HepG2 (cell line): ENCODE results near the gene NAV2. TPM values are rescaled to one million over a fixed set of nuclear protein-coding genes. Genes with fewer than 3 reads are reported as not detected.

ENCODE experiments used
- ATAC-seq: fragments of 200-7000 bp; cut with Tn5 transposase; 3 replicates; pipeline ENCODE4 v1.9.1; 2020; ENCODE audit warnings: mild to moderate bottlenecking, moderate library complexity
- BruUV-seq: library from RNA; stranded (reverse); fragments of 400-500 nt; replicated peaks from 2 replicates; lab custom pipeline; 2021; lab: Mats Ljungman, UMichigan
- CTCF ChIA-PET: fragments of 300-600 bp; formaldehyde crosslinking; extraction: SDS; loops from one replicate; lab custom pipeline; 2021; ENCODE audit warnings: low total read pairs, inconsistent platforms, low intra/inter-chr PET ratio; lab: Yijun Ruan, JAX
- POLR2A ChIA-PET: fragments of 350-600 bp; sonication (Branson Sonifier 250); formaldehyde crosslinking; loops from one replicate; lab custom pipeline; 2020; ENCODE audit warnings: antibody characterized with exemption, inconsistent platforms; lab: Yijun Ruan, JAX
- DNase-seq: peaks from one replicate; pipeline ENCODE4 v3.0.0-alpha.2; 2015; ENCODE audit warnings: low spot score
- FAIRE-seq: peaks from 3 replicates; lab custom pipeline; 2011; peaks lifted over from hg19 to GRCh38; lab: Jason Lieb, UNC
- H2AFZ ChIP-seq: one replicate; pipeline ENCODE4 v1.6.1; 2011; ENCODE audit warnings: low read length, inconsistent platforms
- H3K27ac ChIP-seq: fragments of 300-600 bp; 3 replicates; pipeline ENCODE4 v1.8.0; 2011; ENCODE audit warnings: mixed run types, mild to moderate bottlenecking, mixed read lengths, low read length, inconsistent platforms; ENCODE audit not compliant: insufficient read depth; ENCODE audit errors: extremely low read length
- H3K27me3 ChIP-seq, 2 experiments: fragments of 200-600 bp in 1 of 2; 2 replicates in 1 of 2; 3 replicates in 1 of 2; pipeline versions ENCODE4 v1.6.0 to v1.8.0; 2011; ENCODE audit warnings: low read length in 2 of 2, mild to moderate bottlenecking in 2 of 2, moderate library complexity in 2 of 2, inconsistent platforms in 1 of 2; ENCODE audit not compliant: insufficient read depth in 2 of 2, control insufficient read depth in 1 of 2
- H3K36me3 ChIP-seq, 2 experiments: fragments of 200-600 bp in 1 of 2; replicated peaks in 1 of 2; 2 replicates in 1 of 2; 3 replicates in 1 of 2; pipeline versions ENCODE4 v1.5.1 to v1.8.0; 2011; ENCODE audit warnings: low read length in 2 of 2, inconsistent platforms in 1 of 2; ENCODE audit not compliant: insufficient read depth in 2 of 2, control insufficient read depth in 1 of 2
- H3K4me1 ChIP-seq: 2 replicates; pipeline ENCODE4 v1.5.1; 2012; ENCODE audit warnings: low read length, inconsistent platforms; ENCODE audit not compliant: insufficient read depth
- H3K4me2 ChIP-seq: 2 replicates; pipeline ENCODE4 v1.6.0; 2011; ENCODE audit warnings: low read depth, low read length, inconsistent platforms
- H3K4me3 ChIP-seq, 3 experiments: fragments of 200-600 bp in 1 of 3; sonication (generic), shearing (Covaris generic) in 1 of 3; replicated peaks in 1 of 3; 2 replicates each; pipeline ENCODE4 v1.5.1; 2011 to 2016; ENCODE audit warnings: low read length in 3 of 3, inconsistent platforms in 2 of 3, low read depth in 2 of 3, mild to moderate bottlenecking in 2 of 3, control low read depth in 1 of 3, mixed read lengths in 1 of 3; ENCODE audit not compliant: insufficient read depth in 1 of 3
- H3K79me2 ChIP-seq: one replicate; pipeline ENCODE4 v1.6.1; 2011; ENCODE audit warnings: low read length, inconsistent platforms; ENCODE audit not compliant: insufficient read depth
- H3K9ac ChIP-seq: 2 replicates; pipeline ENCODE4 v1.6.0; 2011; ENCODE audit warnings: mild to moderate bottlenecking, low read depth, low read length, inconsistent platforms; ENCODE audit not compliant: insufficient read depth
- H3K9me3 ChIP-seq: 2 replicates; pipeline ENCODE4 v1.5.1; 2012; ENCODE audit warnings: mild to moderate bottlenecking, low read length
- H4K20me1 ChIP-seq: 2 replicates; pipeline ENCODE4 v1.6.0; 2011; ENCODE audit warnings: inconsistent platforms, mild to moderate bottlenecking, low read length, moderate library complexity; ENCODE audit not compliant: insufficient read depth
- GABPA ChIP-seq, 2 experiments: IDR thresholded peaks; 2 replicates each; pipeline ENCODE4 v1.6.1; 2011 to 2016; ENCODE audit warnings: low read depth in 2 of 2, low read length in 1 of 2, missing biosample characterization in 1 of 2, missing genetic modification characterization in 1 of 2
- GATAD1 ChIP-seq: IDR thresholded peaks from 2 replicates; pipeline ENCODE4 v1.6.1; 2016; ENCODE audit warnings: missing genetic modification reagents, missing compliant biosample characterization
- HNF4A ChIP-seq: sonication (generic); formaldehyde crosslinking; IDR thresholded peaks from 2 replicates; pipeline ENCODE4 v1.4.0; 2020; ENCODE audit warnings: missing genetic modification reagents
- NFIC ChIP-seq: IDR thresholded peaks from 2 replicates; pipeline ENCODE4 v1.6.1; 2012; ENCODE audit warnings: mild to moderate bottlenecking, low read length, inconsistent platforms
- NR2F2 ChIP-seq: IDR thresholded peaks from 2 replicates; pipeline ENCODE4 v1.6.1; 2012; ENCODE audit warnings: low read depth, inconsistent platforms, borderline replicate concordance
- REXO4 ChIP-seq: sonication (generic); formaldehyde crosslinking; IDR thresholded peaks from 2 replicates; pipeline ENCODE4 v1.8.0; 2022; ENCODE audit warnings: missing genetic modification reagents, mild to moderate bottlenecking, borderline replicate concordance
- SRSF9 ChIP-seq: fragments of 200-400 bp; formaldehyde crosslinking; IDR thresholded peaks from 2 replicates; pipeline ENCODE4 v1.6.1; 2018; ENCODE audit warnings: borderline replicate concordance, mild to moderate bottlenecking, low read depth, low read length; ENCODE audit not compliant: insufficient read depth, poor library complexity, severe bottlenecking
- TFDP1 ChIP-seq: IDR thresholded peaks from 2 replicates; pipeline ENCODE4 v1.6.1; 2016; ENCODE audit warnings: missing compliant biosample characterization, missing genetic modification reagents, borderline replicate concordance
- ZNF280D ChIP-seq: sonication (generic); formaldehyde crosslinking; IDR thresholded peaks from 2 replicates; pipeline ENCODE4 v1.5.1; 2020; ENCODE audit warnings: mild to moderate bottlenecking, missing genetic modification reagents
- ZNF33B ChIP-seq: sonication (generic); formaldehyde crosslinking; IDR thresholded peaks from 2 replicates; pipeline ENCODE4 v1.5.1; 2020; ENCODE audit warnings: mild to moderate bottlenecking, missing genetic modification reagents
- ZNF597 ChIP-seq: sonication (generic); formaldehyde crosslinking; IDR thresholded peaks from 2 replicates; pipeline ENCODE4 v1.5.0; 2020; ENCODE audit warnings: missing genetic modification reagents
- whole genome bisulfite sequencing: methylation state at CpG from one replicate; pipeline ENCODE4 v1.1.6; 2017; ENCODE audit warnings: low lambda C conversion rate; 5-methylcytosine and 5-hydroxymethylcytosine counted together
- in situ Hi-C: cut with HindIII; loops from 2 replicates; pipeline ENCODE4 v1.10.0; 2017; ENCODE audit warnings: low pct_unique_long_range_greater_than_20kb; ENCODE audit not compliant: extremely low pct_ligation_motif_present
- intact Hi-C: fragments of 100-400 bp; cut with micrococcal nuclease; formaldehyde crosslinking; loops from one replicate; pipeline ENCODE4 v1.10.0; 2022; ENCODE audit not compliant: unreplicated experiment
- polyA plus RNA-seq, 8 experiments: library from polyadenylated mRNA; depleted of rRNA in 3 of 8; stranded (reverse) in 7 of 8; unstranded in 1 of 8; fragments of >200 nt; fragmentation: Illumina TruSeq in 4 of 8; extraction: Trizol in 4 of 8; gene quantifications; 2 replicates each; pipeline versions ENCODE4 v1.2.1 to v1.2.3, GENCODE V29; 2011 to 2016; ENCODE audit warnings: low read depth in 4 of 8, missing spikeins in 1 of 8, mixed read lengths in 1 of 8; ENCODE audit not compliant: insufficient read depth in 1 of 8
- total RNA-seq, 5 experiments: library from RNA; depleted of rRNA; stranded (reverse); fragments of >200 nt; fragmentation: Illumina TruSeq; extraction: Trizol; gene quantifications; 2 replicates each; pipeline ENCODE4 v1.2.3, GENCODE V29; 2016; ENCODE audit warnings: low read depth in 1 of 5

NAV2 gene
- total and polyA plus RNA-seq, 2 of the 13 experiments (the other 11 are each of a cell fraction or from before 2014, with no cell fraction given): 9.3 to 34.6 TPM

- no peak overlapping the region for H2AFZ ChIP-seq
- no peak overlapping the region for H3K9ac ChIP-seq
- FAIRE-seq (no peak), ATAC-seq (no peak), DNase-seq (no peak)
- no peaks in the 10 kb centered on the region for H3K79me2 ChIP-seq
- no peak overlapping the region for H3K27ac ChIP-seq
- TF ChIP-seq NFIC: no peak
- TF ChIP-seq ZNF597: no peak
- TF ChIP-seq REXO4 (CRISPR knock-in tag): no peak
- TF ChIP-seq NR2F2: no peak
- TF ChIP-seq ZNF33B (CRISPR knock-in tag): no peak
- no peaks in the 10 kb centered on the region for H4K20me1 ChIP-seq
- H3K27me3 ChIP-seq: peaks cover 2 to 56% of the 10 kb centered on the region in 2 experiments; a peak in 3 of 5 replicates
- intact Hi-C loops: no loop called here
- 52% methylated on average over 8 of the region's 25 CpGs for WGBS
- H3K36me3 ChIP-seq: no peaks in the 10 kb centered on the region
- ChIA-PET POLR2A (no interaction called here), CTCF (no interaction called here)
- H3K4me1 ChIP-seq: 0 out of 2 replicates have a peak, but pooled peaks cover 7% of the 10 kb centered on the region
- H3K4me2 ChIP-seq: no peak overlapping the region
- in situ Hi-C loops: no loop called here
- no TSS peak for BruUV-seq
- no peak overlapping the region for H3K4me3 ChIP-seq
- no peaks in the 10 kb centered on the region for H3K9me3 ChIP-seq
Observed at GRCh38 chr11:19714387-19715363, 2.0 kb downstream of the NAV2 start.

- CTCF ChIA-PET: no interaction called here
- Histone ChIP-seq H3K4me2 (no peak overlapping the region), H3K79me2 (no peaks in the 10 kb centered on the region), H2AFZ (no peak overlapping the region)
- in situ Hi-C loops: no loop called here
- TF ChIP-seq GABPA (IDR thresholded peaks at IDR 0.05; ENCODE audit: low read depth, low read length) (no peak), GABPA (CRISPR knock-in tag; IDR thresholded peaks at IDR 0.05; ENCODE audit: low read depth) (no peak), TFDP1 (CRISPR knock-in tag) (no peak), HNF4A (CRISPR knock-in tag) (no peak), SRSF9 (no peak), GATAD1 (no peak), ZNF280D (CRISPR knock-in tag) (no peak)
- TF ChIP-seq, all 625 proteins: peak for 0
- Histone ChIP-seq H3K4me1 (0 out of 2 replicates have a peak, but pooled peaks cover 7% of the 10 kb centered on the region), H4K20me1 (no peaks in the 10 kb centered on the region), H3K27ac (no peak overlapping the region), H3K27me3 (peaks cover 2 to 52% of the 10 kb centered on the region in 2 experiments; a peak in 3 of 5 replicates), H3K9ac (no peak overlapping the region), H3K9me3 (no peaks in the 10 kb centered on the region), H3K36me3 (no peaks in the 10 kb centered on the region), H3K4me3 (no peak overlapping the region)
- intact Hi-C loops: no loop called here
- POLR2A ChIA-PET: no interaction called here
- ATAC-seq (no peak), DNase-seq (no peak), FAIRE-seq (no peak)
- no TSS peak for BruUV-seq
- WGBS: 5% methylated on average over 4 of the region's 6 CpGs
Observed at GRCh38 chr11:19715373-19715772, 2.7 kb downstream of the NAV2 start.
